Lower lobe of right lung (tissue), 2 donors: ENCODE data around the gene PJA2. TPM values are rescaled to one million over a fixed set of nuclear protein-coding genes. Genes with fewer than 3 reads are reported as not detected.

ENCODE experiments used
- ATAC-seq, 2 donors: fragments of 200-7000 bp; cut with Tn5 transposase; one replicate each; pipeline ENCODE4 v1.9.1; 2020 to 2022; ENCODE audit warnings: mild to moderate bottlenecking in 2 of 2, moderate library complexity in 2 of 2
- DNase-seq: peaks from one replicate; pipeline ENCODE4 v3.0.0-alpha.2; 2020
- H3K27ac ChIP-seq: fragments of 200-600 bp; one replicate; pipeline ENCODE4 v1.8.0; 2022
- H3K27me3 ChIP-seq: fragments of 200-600 bp; one replicate; pipeline ENCODE4 v1.8.0; 2022; ENCODE audit warnings: low read depth
- H3K36me3 ChIP-seq: fragments of 200-600 bp; one replicate; pipeline ENCODE4 v1.8.0; 2022; ENCODE audit warnings: mild to moderate bottlenecking
- H3K4me1 ChIP-seq: fragments of 200-600 bp; one replicate; pipeline ENCODE4 v1.8.0; 2022
- H3K4me3 ChIP-seq: fragments of 200-600 bp; one replicate; pipeline ENCODE4 v1.8.0; 2022; ENCODE audit warnings: mild to moderate bottlenecking
- H3K9me3 ChIP-seq: fragments of 200-600 bp; one replicate; pipeline ENCODE4 v1.8.0; 2022
- CTCF ChIP-seq: fragments of 200-600 bp; IDR thresholded peaks from one replicate; pipeline ENCODE4 v1.8.0; 2022; ENCODE audit warnings: antibody characterized with exemption, mild to moderate bottlenecking
- intact Hi-C: fragments of 100-400 bp; cut with DNase I; formaldehyde crosslinking; loops from one replicate; pipeline ENCODE4 v1.11.0; 2022
- total RNA-seq: library from RNA; stranded (reverse); fragmentation: NEBNext Ultra II Directional; extraction: Animal tissue kit (Norgen Biotek cat#: 25700); gene quantifications from one replicate; pipeline ENCODE4 v1.2.1, GENCODE V29; 2021
- donor health status: DM: no; HTN: yes; CAD: no; lungs with severe emphysema.

PJA2 gene
- total RNA-seq, 1 donor from 2014 or later, result 84.0 TPM

DNA sequence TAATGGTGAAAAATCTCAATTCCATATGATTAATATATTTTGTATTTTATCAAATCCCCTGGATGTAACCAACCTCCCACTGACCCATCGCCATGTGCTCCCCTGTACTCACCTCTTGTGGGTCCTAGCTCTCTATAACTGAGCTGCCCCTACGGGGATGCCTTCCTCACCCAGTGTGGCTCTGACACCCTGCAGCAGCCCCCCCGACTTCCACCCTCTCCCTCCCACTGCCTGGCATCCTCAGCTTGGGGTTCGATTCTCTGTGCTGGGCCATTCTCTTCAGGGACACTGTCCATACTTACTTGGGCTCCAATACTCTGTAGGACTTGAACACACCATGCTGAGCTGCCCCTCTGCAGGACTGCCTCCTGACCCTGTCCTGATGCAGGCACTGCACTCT lies 87.1 kb downstream of the PJA2 start:
- H3K27me3 ChIP-seq, result no peaks in the 10 kb centered on the region
- intact Hi-C loops, result no loop called here
- TF ChIP-seq CTCF, result no peak
- no peak overlapping the region for H3K4me3 ChIP-seq
- no peaks in the 10 kb centered on the region for H3K4me1 ChIP-seq
- no peaks in the 10 kb centered on the region for H3K9me3 ChIP-seq
- H3K27ac ChIP-seq, result no peak overlapping the region
- ATAC-seq, result peak in 1 of 2 donors; percentile 13
- no peaks in the 10 kb centered on the region for H3K36me3 ChIP-seq
- DNase-seq, result no peak

- no peaks in the 10 kb centered on the region for H3K9me3 ChIP-seq
- DNase-seq (no peak), ATAC-seq (no peak)
- no peaks in the 10 kb centered on the region for H3K27me3 ChIP-seq
- TF ChIP-seq CTCF, result no peak
- no peak overlapping the region for H3K27ac ChIP-seq
- no peaks in the 10 kb centered on the region for H3K4me1 ChIP-seq
- H3K36me3 ChIP-seq, result no peaks in the 10 kb centered on the region
- intact Hi-C loops, result no loop called here
- H3K4me3 ChIP-seq, result no peak overlapping the region
Measured at GRCh38 chr5:109319351-109319750, 90.4 kb downstream of the PJA2 start.

DNA sequence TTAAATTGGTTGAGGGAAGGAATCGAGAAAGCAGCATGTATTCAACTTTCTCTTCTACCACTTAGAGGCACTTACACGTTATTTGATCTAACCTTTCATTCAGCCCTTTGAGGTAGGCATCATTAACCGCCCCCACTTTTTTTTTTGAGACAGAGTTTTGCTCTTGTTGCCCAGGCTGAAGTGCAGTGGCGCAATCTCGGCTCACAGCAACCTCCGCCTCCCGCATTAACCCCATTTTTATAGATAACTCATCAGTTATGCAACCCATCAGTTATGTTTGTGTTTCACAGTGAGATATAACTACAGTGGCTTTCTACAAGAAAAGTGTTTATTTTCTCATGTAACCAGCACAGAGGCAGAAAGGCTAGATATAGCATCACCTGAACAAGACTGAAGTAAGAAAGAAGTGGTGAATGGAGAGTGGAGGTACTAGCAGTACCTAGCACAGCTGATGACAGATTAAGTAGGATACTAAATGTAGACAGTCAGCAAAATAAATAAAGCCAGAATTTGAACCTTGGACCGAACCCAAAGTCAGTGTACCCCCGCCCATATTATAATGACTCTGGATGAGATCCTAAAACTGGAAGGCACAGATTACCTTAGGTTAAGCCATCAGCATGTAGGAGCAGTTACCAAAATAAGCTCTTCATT lies 91.2 kb downstream of the PJA2 start:
- no peaks in the 10 kb centered on the region for H3K36me3 ChIP-seq
- DNase-seq, result no peak

DNA sequence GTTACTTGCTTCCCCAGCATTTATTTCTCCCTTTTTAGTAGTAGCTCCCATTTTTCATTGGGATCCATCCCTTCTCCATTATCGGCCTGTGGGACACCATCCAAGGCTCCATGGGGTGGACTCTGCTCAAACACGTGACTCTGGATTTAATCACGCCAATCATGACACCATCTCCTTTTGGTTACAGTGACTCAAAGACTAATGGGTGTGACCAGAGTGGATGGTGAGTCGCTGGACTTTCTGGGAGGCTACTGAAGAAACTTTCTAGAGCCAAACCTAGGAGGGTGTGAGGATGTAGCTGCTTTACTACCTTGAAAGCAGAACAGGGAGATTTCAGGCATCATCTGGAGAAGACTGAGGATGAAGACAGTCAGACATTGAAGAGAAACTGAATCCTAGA lies 93.1 kb downstream of the PJA2 start:
- DNase-seq (no peak), ATAC-seq (no peak)
- no peaks in the 10 kb centered on the region for H3K4me1 ChIP-seq
- no peak for TF ChIP-seq CTCF
- H3K9me3 ChIP-seq, result no peaks in the 10 kb centered on the region
- no peak overlapping the region for H3K27ac ChIP-seq
- intact Hi-C loops, result no loop called here
- H3K4me3 ChIP-seq, result no peak overlapping the region
- no peaks in the 10 kb centered on the region for H3K36me3 ChIP-seq
- H3K27me3 ChIP-seq, result no peaks in the 10 kb centered on the region

More for the DNA sequence above, 91.2 kb downstream of the PJA2 start:
- Histone ChIP-seq H3K4me3 (no peak overlapping the region), H3K4me1 (no peaks in the 10 kb centered on the region), H3K27ac (no peak overlapping the region), H3K27me3 (no peaks in the 10 kb centered on the region), H3K9me3 (no peaks in the 10 kb centered on the region)
- peak in 1 of 2 donors; percentile 63 for ATAC-seq
- intact Hi-C loops, result no loop called here
- TF ChIP-seq CTCF, result no peak

- no peaks in the 10 kb centered on the region for H3K4me1 ChIP-seq
- H3K27me3 ChIP-seq, result no peaks in the 10 kb centered on the region
- no peak for ATAC-seq
- H3K9me3 ChIP-seq, result no peaks in the 10 kb centered on the region
- no peak overlapping the region for H3K4me3 ChIP-seq
- intact Hi-C loops, result no loop called here
- DNase-seq, result no peak
- H3K27ac ChIP-seq, result no peak overlapping the region
- no peak for TF ChIP-seq CTCF
- no peaks in the 10 kb centered on the region for H3K36me3 ChIP-seq
Measured at GRCh38 chr5:109315245-109315644, 94.5 kb downstream of the PJA2 start.

GRCh38 chr5:109313127-109313526 lies 96.6 kb downstream of the PJA2 start:
- ATAC-seq, result no peak
- TF ChIP-seq CTCF, result no peak
- intact Hi-C loops, result no loop called here
- Histone ChIP-seq H3K4me3 (no peak overlapping the region), H3K9me3 (no peaks in the 10 kb centered on the region), H3K27me3 (no peaks in the 10 kb centered on the region), H3K36me3 (no peaks in the 10 kb centered on the region), H3K27ac (no peak overlapping the region), H3K4me1 (no peaks in the 10 kb centered on the region)
- DNase-seq, result no peak
